A549 (cell line): ENCODE data around the gene QDPR.

ENCODE experiments used
- CEBPB ChIP-seq, 2 experiments: fragments of >200 bp in 1 of 2; sonication (Bioruptor Twin) in 1 of 2; formaldehyde crosslinking in 1 of 2; IDR thresholded peaks; 2 replicates each; pipeline ENCODE4 v1.6.1; 2012 to 2016
- HDAC2 ChIP-seq: fragments of 200-600 bp; sonication (generic); IDR thresholded peaks from 2 replicates; pipeline ENCODE4 v1.6.1; 2016
- JUN ChIP-seq, 2 experiments: fragments of >200 bp; sonication (Bioruptor Twin); formaldehyde crosslinking; IDR thresholded peaks; 2 replicates in 1 of 2; 3 replicates in 1 of 2; pipeline ENCODE4 v1.6.1; 2016 to 2017
- KDM5A ChIP-seq: fragments of 200-600 bp; sonication (generic); IDR thresholded peaks from 2 replicates; pipeline ENCODE4 v1.6.1; 2016; ENCODE audit warnings: antibody characterized with exemption, mild to moderate bottlenecking
- MAFK ChIP-seq: fragments of 450-650 bp; IDR thresholded peaks from 2 replicates; pipeline ENCODE4 v1.6.1; 2014; ENCODE audit not compliant: partially characterized antibody
- RAD21 ChIP-seq, 2 experiments: fragments of >200 bp in 1 of 2; sonication (Bioruptor Twin) in 1 of 2; formaldehyde crosslinking in 1 of 2; IDR thresholded peaks in 1 of 2; conservative IDR thresholded peaks in 1 of 2; 2 replicates in 1 of 2; 3 replicates in 1 of 2; pipeline ENCODE4 v1.6.1; 2012 to 2018; ENCODE audit warnings: inconsistent platforms in 1 of 2
- TP53 ChIP-seq: fragments of 250-450 bp; sonication (Bioruptor Pico); IDR thresholded peaks from 2 replicates; pipeline ENCODE4 v1.5.0; 2021; ENCODE audit warnings: mild to moderate bottlenecking, moderate library complexity
- TF ChIP-seq, protein P1 (sequence below): fragments of >200 bp; sonication (Bioruptor Twin); formaldehyde crosslinking; IDR thresholded peaks from 3 replicates; pipeline ENCODE4 v1.5.1; 2016

DNA sequence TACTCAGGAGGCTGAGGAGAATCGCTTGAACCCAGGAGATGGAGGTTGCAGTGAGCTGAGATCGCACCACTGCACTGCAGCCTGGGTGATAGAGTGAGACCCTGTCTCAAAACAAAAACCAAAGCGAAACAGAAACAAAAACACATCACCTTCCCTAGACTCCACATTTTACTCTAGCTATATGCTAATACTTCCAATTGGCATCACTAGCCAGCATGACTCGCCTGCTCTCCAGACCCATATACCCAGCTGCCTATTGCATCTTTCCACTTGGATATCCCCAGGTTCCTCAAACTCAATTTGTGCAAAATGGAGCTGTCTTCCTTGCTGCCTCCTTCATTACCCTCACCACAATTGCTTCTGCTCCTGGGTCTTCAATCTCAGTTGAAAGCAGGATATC, 42.7 kb upstream of the QDPR start:
- no peak for TF ChIP-seq RAD21 (conservative IDR thresholded peaks at IDR 0.05 in 1 of 2, IDR thresholded peaks at IDR 0.05 in 1 of 2)
- no peak for TF ChIP-seq JUN (IDR thresholded peaks at IDR 0.05)
- TF ChIP-seq KDM5A: no peak
- no peak for TF ChIP-seq MAFK
- no peak for TF ChIP-seq TP53 (CRISPR knock-in tag)
- TF ChIP-seq, protein P1, sequence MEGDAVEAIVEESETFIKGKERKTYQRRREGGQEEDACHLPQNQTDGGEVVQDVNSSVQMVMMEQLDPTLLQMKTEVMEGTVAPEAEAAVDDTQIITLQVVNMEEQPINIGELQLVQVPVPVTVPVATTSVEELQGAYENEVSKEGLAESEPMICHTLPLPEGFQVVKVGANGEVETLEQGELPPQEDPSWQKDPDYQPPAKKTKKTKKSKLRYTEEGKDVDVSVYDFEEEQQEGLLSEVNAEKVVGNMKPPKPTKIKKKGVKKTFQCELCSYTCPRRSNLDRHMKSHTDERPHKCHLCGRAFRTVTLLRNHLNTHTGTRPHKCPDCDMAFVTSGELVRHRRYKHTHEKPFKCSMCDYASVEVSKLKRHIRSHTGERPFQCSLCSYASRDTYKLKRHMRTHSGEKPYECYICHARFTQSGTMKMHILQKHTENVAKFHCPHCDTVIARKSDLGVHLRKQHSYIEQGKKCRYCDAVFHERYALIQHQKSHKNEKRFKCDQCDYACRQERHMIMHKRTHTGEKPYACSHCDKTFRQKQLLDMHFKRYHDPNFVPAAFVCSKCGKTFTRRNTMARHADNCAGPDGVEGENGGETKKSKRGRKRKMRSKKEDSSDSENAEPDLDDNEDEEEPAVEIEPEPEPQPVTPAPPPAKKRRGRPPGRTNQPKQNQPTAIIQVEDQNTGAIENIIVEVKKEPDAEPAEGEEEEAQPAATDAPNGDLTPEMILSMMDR: no peak
- TF ChIP-seq CEBPB (IDR thresholded peaks at IDR 0.05): no peak
- TF ChIP-seq HDAC2: no peak
